HG02678 (cell line): Measurements from ENCODE around the gene PPARGC1A.

Source experiments
- ATAC-seq: cut with Tn5 transposase; IDR thresholded peaks from one replicate; pipeline ENCODE4 v1.9.1; 2021; ENCODE audit warnings: mild to moderate bottlenecking, moderate library complexity; ENCODE audit not compliant: unreplicated experiment

Gene PPARGC1A

DNA sequence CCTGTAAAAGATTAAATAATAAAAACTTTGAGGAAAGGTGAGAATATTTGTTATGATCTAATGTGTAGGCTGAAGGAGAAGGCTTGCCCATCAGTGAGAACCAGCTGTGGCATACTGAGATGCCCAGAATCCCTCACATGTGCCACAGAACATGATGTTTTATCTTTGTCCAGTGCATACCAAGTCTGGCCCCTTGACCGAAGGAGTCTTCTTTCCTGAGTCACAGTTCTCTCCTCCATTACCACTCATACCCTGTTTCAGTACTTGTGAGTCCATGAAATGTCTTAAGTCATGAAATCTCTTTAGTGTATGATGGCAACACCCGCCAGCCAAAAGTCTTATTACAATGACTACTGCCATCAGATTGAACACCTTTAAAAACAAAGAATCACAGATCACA, 42.7 kb downstream of the PPARGC1A start:
- no peak for ATAC-seq

GRCh38 chr4:23844961-23845360, 44.9 kb downstream of the PPARGC1A start:
- ATAC-seq = no peak

- no peak for ATAC-seq
Measured at GRCh38 chr4:23839279-23839678, 50.6 kb downstream of the PPARGC1A start.

GRCh38 chr4:23838607-23839006, 51.2 kb downstream of the PPARGC1A start:
- ATAC-seq = no peak

DNA sequence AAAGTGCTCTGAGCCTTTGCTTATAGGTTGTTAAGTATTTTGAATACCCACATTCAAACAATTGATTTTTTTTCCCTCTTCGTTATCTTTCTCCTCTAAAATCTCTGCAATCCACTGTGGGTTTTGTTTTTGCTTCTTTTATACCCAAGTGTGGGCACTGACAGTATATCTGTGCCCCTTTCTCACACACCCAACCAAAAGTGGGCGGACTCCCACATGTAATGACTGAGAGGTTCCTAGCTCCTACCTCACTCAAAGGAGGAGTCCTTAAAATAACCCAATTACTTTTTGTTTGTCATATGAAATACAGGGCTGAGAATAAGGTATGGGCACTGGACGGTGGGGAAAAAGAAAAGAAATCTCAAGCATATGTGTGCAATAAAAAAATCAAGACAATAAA, 51.7 kb downstream of the PPARGC1A start:
- ATAC-seq = no peak

DNA sequence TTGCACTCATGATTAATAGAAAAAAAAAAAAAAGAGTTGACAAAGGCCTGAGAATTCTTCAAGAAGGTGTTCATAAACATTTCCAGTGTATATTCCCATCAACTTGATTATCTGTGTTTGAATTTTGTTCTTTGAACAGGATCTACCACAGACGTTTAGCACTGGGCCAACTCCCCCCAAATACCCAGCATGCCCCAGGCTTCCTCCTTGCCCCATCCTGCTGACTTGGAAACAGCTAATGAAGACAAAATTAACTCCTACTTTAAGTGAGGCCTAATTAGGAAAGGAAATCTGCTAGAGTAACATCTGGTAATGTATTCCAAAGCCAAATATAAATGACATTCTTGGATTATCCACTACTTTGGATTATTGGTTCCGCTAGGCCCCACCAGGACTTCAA, 52.5 kb downstream of the PPARGC1A start:
- no peak for ATAC-seq

DNA sequence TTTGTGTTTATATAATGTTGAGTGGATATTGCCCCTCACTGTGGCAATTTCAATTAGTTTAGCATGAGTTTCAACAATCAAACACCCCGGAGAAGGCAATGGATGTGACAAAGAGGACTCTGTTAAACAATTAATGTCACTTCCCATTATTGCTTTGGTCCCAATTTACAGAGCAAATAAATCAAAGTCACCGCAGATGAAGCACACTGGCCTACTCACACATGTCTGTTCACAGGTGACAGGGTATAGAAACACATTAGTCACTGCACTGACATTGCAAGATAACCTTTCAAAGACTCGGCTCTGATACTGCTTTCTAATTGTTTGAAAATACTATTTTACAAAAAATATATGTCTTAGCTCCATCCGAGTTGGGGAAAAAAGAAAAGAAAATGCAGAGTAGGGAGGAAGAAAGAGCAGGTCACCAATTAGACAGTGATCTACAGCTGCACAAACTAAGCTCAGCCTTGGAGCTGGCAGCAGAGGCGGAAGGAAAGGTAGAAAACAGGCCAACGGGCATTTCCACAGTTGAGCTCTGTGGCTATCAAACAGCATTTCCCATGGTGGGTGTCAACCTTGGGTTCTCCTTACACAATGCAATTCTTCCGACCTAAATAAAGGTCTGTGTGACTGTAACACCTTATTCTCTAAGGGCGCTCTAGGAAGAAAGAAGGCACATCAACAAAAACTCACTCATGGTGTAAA, 53.9 kb downstream of the PPARGC1A start:
- ATAC-seq = no peak

DNA sequence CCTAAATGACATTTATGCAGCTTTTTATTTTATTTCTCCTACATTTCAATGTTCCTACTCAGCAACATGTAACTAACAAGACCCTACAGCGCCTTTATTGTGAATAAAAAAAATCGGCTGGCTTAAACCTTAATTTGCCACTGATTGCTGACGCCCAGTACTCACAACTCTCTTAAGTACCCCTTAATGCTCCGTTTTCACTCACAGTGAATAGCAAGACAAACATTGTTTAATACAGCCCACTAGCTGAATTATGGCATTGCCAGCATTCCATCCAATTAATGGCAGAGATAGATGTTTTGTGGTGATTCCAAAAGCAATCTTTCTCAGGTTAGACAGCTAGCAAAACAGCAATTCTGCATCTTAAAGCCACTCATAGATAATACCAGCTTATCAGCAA, 61.1 kb downstream of the PPARGC1A start:
- no peak for ATAC-seq

GRCh38 chr4:23828020-23828715, 61.7 kb downstream of the PPARGC1A start:
- no peak for ATAC-seq

DNA sequence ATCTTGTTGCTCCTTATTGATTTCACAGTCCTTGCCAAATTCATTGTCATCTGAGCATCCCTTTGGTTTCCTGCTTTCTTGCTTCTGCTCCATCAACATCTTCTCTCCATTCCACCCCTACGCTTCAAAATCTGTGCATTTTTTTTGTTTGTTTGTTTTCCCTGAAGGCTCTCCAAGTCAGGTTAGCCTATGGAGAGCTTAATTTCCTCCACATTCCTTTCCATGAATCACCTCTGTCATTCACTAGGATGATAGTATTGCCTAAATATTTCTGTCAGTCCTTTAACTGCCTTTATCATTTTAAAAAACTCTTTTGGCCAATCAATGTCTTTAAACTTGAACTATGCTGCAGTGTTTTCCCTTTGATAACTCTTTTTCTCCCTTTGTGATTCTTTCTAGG, 67.7 kb downstream of the PPARGC1A start:
- ATAC-seq = no peak

GRCh38 chr4:23819041-23819511, 70.8 kb downstream of the PPARGC1A start:
- ATAC-seq = no peak

DNA sequence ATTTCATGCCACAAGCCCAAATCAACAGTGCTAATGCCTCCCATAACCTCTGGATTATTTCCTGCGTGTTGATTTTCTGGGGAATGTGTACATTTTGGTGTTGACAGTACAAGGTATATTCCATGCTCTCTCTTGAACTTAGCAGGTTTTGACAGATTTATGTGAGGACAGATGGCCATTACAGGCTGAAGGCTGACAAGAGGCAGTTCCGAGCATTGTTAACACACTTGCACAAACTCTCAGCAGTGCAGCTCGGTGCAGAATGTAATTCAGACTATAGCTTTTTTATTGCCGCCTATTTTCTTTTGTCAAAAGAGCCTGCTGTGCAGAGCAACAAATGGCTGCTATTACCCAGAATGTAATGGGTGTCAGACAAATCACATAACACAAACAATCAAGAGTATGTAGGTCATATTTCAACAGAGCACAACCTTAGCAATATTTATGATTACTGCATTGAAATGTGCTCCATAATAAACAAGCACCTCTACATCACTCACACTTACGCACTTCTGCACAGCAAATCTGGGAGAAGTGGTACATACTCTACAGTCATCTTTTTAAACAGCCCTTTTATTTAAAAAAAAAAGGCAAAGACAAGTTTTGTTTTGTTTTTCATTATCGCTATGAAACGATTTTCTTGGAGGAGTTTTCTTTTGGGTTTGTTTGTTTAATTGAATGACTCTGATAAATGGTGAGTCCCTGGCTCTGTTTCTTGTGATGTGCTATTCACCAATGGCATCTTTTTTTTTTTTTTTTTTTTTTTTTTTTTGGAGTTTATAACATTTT, 71.6 kb downstream of the PPARGC1A start:
- no peak for ATAC-seq

- ATAC-seq = no peak
Measured at GRCh38 chr4:23814996-23815660, 74.7 kb downstream of the PPARGC1A start.

- ATAC-seq = no peak
Measured at GRCh38 chr4:23814587-23814986, 75.3 kb downstream of the PPARGC1A start.

- ATAC-seq = no peak
Measured at GRCh38 chr4:23811161-23811560, 78.7 kb downstream of the PPARGC1A start.

GRCh38 chr4:23805450-23805851, 84.4 kb downstream of the PPARGC1A start:
- ATAC-seq = no peak

GRCh38 chr4:23789762-23790161, 100.1 kb downstream of the PPARGC1A start:
- no peak for ATAC-seq

- no peak for ATAC-seq
Measured at GRCh38 chr4:23788460-23788859, 101.4 kb downstream of the PPARGC1A start.

DNA sequence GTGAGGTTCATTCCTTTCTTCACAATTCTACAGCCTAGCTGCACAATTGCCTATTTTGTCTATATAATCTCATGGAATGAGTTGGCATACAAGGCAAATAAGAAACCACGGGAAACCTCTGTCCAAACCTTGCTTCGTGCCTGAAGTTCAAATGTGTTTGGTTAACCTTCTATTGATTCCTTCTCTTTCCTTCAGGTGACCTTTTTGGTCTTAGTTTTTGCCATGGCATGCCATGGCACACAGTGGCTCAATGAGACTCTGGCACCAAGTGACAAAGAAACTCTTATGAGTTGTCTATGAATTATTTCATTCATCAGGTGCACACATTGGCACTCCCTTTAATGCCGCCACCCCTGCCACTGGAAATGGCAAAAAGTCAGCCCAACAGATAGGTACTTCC, 101.8 kb downstream of the PPARGC1A start:
- no peak for ATAC-seq

GRCh38 chr4:23782778-23783437, 106.9 kb downstream of the PPARGC1A start:
- no peak for ATAC-seq

- no peak for ATAC-seq
Measured at GRCh38 chr4:23779839-23780238, 110.0 kb downstream of the PPARGC1A start.
